Astrocyte (in vitro differentiated cells and primary cell): Measurements from ENCODE around the gene GIMAP8.

Experiments
- CTCF ChIP-seq: IDR thresholded peaks from 2 replicates; pipeline ENCODE4 v1.5.1; 2011; ENCODE audit warnings: low read depth, mild to moderate bottlenecking, inconsistent platforms, low read length, moderate library complexity; ENCODE audit not compliant: insufficient read depth
- EZH2 ChIP-seq: IDR thresholded peaks from 2 replicates; pipeline ENCODE4 v1.6.1; 2012; ENCODE audit warnings: mild to moderate bottlenecking, low read length, inconsistent platforms; ENCODE audit not compliant: insufficient read depth

- TF ChIP-seq CTCF, result no peak
- no peak for TF ChIP-seq EZH2
Observed at GRCh38 chr7:150401424-150401790, 49.0 kb upstream of the GIMAP8 start.
